ENCODE data around the gene TINAGL1. TPM values are rescaled to one million over a fixed set of nuclear protein-coding genes. Genes with fewer than 3 reads are reported as not detected.
A peak's percentile ranks its signal among the peaks of the same experiment; 100 is the strongest.

TINAGL1 gene
- total RNA-seq, 4 donors from 2014 or later, result 152 to 368 (median 248) TPM

GRCh38 chr1:31580513-31580870 is 4.2 kb downstream of the TINAGL1 start:
- peaks cover 0 to 23% of the 10 kb centered on the region in 2 donors for H3K36me3 ChIP-seq
- H3K27ac ChIP-seq, result peak overlapping the region; percentile 92 to 97 (median 95)
- H3K27me3 ChIP-seq, result no peaks in the 10 kb centered on the region
- H3K4me3 ChIP-seq, result peak overlapping the region in 1 of 2 donors; percentile 71
- TF ChIP-seq POLR2AphosphoS5 (IDR thresholded peaks at IDR 0.05) (peak; percentile 68), POLR2A (IDR thresholded peaks at IDR 0.05) (no peak)
- H3K4me1 ChIP-seq, result peaks cover 0 to 88% (median 43%) of the 10 kb centered on the region in 3 donors
- peak; percentile 81 for ATAC-seq
- no peaks in the 10 kb centered on the region for H3K9me3 ChIP-seq
- 20% methylated on average over 2 of the region's 5 CpGs; no CpG with 5 or more reads in 1 of the 2 donors for WGBS, 2 donors (ENCODE audit: low coverage in 1 of 2)

GRCh38 chr1:31580891-31581603 is 4.7 kb downstream of the TINAGL1 start:
- TF ChIP-seq POLR2AphosphoS5 (IDR thresholded peaks at IDR 0.05) (no peak), POLR2A (IDR thresholded peaks at IDR 0.05) (no peak), EP300 (IDR thresholded peaks at IDR 0.05) (no peak)
- TF ChIP-seq, protein P1, sequence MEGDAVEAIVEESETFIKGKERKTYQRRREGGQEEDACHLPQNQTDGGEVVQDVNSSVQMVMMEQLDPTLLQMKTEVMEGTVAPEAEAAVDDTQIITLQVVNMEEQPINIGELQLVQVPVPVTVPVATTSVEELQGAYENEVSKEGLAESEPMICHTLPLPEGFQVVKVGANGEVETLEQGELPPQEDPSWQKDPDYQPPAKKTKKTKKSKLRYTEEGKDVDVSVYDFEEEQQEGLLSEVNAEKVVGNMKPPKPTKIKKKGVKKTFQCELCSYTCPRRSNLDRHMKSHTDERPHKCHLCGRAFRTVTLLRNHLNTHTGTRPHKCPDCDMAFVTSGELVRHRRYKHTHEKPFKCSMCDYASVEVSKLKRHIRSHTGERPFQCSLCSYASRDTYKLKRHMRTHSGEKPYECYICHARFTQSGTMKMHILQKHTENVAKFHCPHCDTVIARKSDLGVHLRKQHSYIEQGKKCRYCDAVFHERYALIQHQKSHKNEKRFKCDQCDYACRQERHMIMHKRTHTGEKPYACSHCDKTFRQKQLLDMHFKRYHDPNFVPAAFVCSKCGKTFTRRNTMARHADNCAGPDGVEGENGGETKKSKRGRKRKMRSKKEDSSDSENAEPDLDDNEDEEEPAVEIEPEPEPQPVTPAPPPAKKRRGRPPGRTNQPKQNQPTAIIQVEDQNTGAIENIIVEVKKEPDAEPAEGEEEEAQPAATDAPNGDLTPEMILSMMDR (IDR thresholded peaks at IDR 0.05), result no peak
- H3K4me3 ChIP-seq, result peak overlapping the region in 1 of 2 donors; percentile 71
- no peaks in the 10 kb centered on the region for H3K27me3 ChIP-seq
- H3K4me1 ChIP-seq, result peaks cover 0 to 88% (median 43%) of the 10 kb centered on the region in 3 donors
- H3K27ac ChIP-seq, result peak overlapping the region; percentile 92 to 97 (median 95)
- WGBS, 2 donors (ENCODE audit: low coverage in 1 of 2), result 32 to 49% methylated on average over 10 to 11 of the region's 15 CpGs
- ATAC-seq, result no peak
- peaks cover 0 to 29% of the 10 kb centered on the region in 2 donors for H3K36me3 ChIP-seq
- H3K9me3 ChIP-seq, result no peaks in the 10 kb centered on the region

- TF ChIP-seq POLR2AphosphoS5 (IDR thresholded peaks at IDR 0.05), result no peak
- TF ChIP-seq POLR2A (IDR thresholded peaks at IDR 0.05), result no peak
- TF ChIP-seq, protein P1 (IDR thresholded peaks at IDR 0.05), result no peak
- TF ChIP-seq EP300 (IDR thresholded peaks at IDR 0.05), result no peak
- peak overlapping the region; percentile 92 to 97 (median 95) for H3K27ac ChIP-seq
- WGBS, 2 donors (ENCODE audit: low coverage in 1 of 2), result 61 to 66% methylated on average over 7 to 9 of the region's 12 CpGs
- peaks cover 0 to 39% of the 10 kb centered on the region in 2 donors for H3K36me3 ChIP-seq
- peaks cover 0 to 93% (median 48%) of the 10 kb centered on the region in 3 donors for H3K4me1 ChIP-seq
- no peaks in the 10 kb centered on the region for H3K9me3 ChIP-seq
- no peak for ATAC-seq
- no peaks in the 10 kb centered on the region for H3K27me3 ChIP-seq
- H3K4me3 ChIP-seq, result no peak overlapping the region
These were observed 5.8 kb downstream of the TINAGL1 start for GRCh38 chr1:31581821-31582810.

DNA sequence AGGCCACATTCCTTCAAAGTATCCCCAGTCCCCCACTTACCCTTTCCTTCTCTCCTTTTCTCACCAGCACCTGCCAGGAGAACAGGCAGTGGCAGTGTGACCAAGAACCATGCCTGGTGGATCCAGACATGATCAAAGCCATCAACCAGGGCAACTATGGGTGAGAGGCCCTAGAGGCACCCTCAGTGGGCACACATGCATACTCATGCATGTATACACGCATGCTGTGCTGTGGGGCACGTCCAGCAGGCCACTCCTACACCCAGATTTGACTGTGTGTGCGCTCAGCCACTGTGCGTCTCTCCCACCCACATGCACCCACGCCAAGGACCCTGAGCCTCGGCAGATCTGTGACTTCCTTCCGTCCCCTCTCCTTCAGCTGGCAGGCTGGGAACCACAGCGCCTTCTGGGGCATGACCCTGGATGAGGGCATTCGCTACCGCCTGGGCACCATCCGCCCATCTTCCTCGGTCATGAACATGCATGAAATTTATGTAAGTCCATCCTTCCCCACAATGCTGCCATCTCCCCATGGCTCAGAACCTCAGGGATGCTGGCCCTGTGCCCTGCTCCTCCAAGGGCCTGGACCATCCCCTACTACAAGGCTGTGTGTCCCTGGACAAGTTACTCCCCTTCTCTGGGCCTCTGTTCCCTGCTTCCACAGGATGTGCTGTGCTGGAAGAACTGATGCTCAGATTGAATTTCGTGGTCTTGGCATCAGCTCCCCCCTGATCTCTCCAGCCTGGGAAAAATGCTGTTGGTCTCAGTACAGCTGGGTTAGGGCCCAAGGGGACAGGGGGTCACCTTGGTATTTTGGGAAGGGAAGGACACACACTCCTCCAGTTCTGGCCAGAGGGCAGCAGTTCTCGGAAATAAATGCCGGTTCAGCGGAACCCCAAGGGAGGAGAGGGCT is 7.0 kb downstream of the TINAGL1 start:
- TF ChIP-seq, protein P1 (IDR thresholded peaks at IDR 0.05), result no peak
- peak overlapping the region; percentile 92 to 97 (median 95) for H3K27ac ChIP-seq
- H3K27me3 ChIP-seq, result no peaks in the 10 kb centered on the region
- H3K4me3 ChIP-seq, result peak overlapping the region in 1 of 2 donors; percentile 24
- whole genome bisulfite sequencing, 2 donors (ENCODE audit: low coverage in 1 of 2), result 56 to 77% methylated on average over 3 to 11 of the region's 16 CpGs
- no peak for ATAC-seq
- peaks cover 0 to 97% (median 61%) of the 10 kb centered on the region in 3 donors for H3K4me1 ChIP-seq
- H3K36me3 ChIP-seq, result peaks cover 0 to 41% of the 10 kb centered on the region in 2 donors
- H3K9me3 ChIP-seq, result no peaks in the 10 kb centered on the region

Data from gastroesophageal sphincter (tissue), 4 donors.